WERI-Rb-1 (cell line): ENCODE results near the gene AGPAT3.

Experiments used
- DNase-seq: peaks from one replicate; pipeline ENCODE4 v3.0.0-alpha.2; 2020
- H3K27ac ChIP-seq: fragments of 250-450 bp; sonication (Bioruptor Pico); 2 replicates; pipeline ENCODE4 v1.5.1; 2020; ENCODE audit warnings: mild to moderate bottlenecking, moderate library complexity
- H3K27me3 ChIP-seq: fragments of 250-450 bp; sonication (Bioruptor Pico); 2 replicates; pipeline ENCODE4 v1.5.1; 2021; ENCODE audit warnings: mild to moderate bottlenecking, low read depth, moderate library complexity; ENCODE audit not compliant: insufficient read depth, severe bottlenecking
- H3K36me3 ChIP-seq: fragments of 250-450 bp; sonication (Bioruptor Pico); 2 replicates; pipeline ENCODE4 v1.5.1; 2020; ENCODE audit warnings: mild to moderate bottlenecking, moderate library complexity
- H3K4me3 ChIP-seq: 2 replicates; pipeline ENCODE4 v1.5.1; 2011; ENCODE audit warnings: low read depth, mild to moderate bottlenecking, control low read depth, low read length
- H3K9me3 ChIP-seq: fragments of 250-450 bp; sonication (Bioruptor Pico); 2 replicates; pipeline ENCODE4 v1.5.1; 2021; ENCODE audit warnings: mild to moderate bottlenecking, moderate library complexity; ENCODE audit not compliant: severe bottlenecking
- TF ChIP-seq, protein P1 (sequence below): IDR thresholded peaks from 2 replicates; pipeline ENCODE4 v1.5.1; 2011; ENCODE audit warnings: low read depth, mild to moderate bottlenecking, control low read depth, inconsistent platforms, low read length

AGPAT3 gene

DNA sequence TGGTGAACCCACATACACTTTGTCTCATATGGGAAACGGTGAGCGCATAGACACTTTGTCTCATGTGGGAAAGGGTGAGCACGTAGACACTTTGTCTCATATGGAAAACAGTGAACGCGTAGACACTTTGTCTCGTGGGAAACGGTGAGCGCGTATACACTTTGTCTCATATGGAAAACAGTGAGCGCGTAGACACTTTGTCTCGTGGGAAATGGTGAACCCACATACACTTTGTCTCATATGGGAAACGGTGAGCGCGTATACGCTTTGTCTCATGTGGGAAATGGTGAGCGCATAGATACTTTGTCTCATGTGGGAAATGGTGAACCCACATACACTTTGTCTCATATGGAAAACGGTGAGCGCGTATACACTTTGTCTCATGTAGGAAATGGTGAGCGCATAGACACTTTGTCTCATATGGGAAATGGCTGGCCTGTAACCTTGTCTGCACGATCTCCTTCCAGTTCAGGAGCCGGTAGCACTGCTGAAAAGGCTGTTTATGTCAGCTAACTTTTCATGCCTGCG, 96.4 kb downstream of the AGPAT3 start:
- Histone ChIP-seq H3K4me3 (no peak overlapping the region), H3K27me3 (no peaks in the 10 kb centered on the region), H3K9me3 (no peaks in the 10 kb centered on the region), H3K36me3 (peaks cover 39% of the 10 kb centered on the region), H3K27ac (no peak overlapping the region)
- DNase-seq, result no peak
- TF ChIP-seq, protein P1, sequence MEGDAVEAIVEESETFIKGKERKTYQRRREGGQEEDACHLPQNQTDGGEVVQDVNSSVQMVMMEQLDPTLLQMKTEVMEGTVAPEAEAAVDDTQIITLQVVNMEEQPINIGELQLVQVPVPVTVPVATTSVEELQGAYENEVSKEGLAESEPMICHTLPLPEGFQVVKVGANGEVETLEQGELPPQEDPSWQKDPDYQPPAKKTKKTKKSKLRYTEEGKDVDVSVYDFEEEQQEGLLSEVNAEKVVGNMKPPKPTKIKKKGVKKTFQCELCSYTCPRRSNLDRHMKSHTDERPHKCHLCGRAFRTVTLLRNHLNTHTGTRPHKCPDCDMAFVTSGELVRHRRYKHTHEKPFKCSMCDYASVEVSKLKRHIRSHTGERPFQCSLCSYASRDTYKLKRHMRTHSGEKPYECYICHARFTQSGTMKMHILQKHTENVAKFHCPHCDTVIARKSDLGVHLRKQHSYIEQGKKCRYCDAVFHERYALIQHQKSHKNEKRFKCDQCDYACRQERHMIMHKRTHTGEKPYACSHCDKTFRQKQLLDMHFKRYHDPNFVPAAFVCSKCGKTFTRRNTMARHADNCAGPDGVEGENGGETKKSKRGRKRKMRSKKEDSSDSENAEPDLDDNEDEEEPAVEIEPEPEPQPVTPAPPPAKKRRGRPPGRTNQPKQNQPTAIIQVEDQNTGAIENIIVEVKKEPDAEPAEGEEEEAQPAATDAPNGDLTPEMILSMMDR, result no peak

DNA sequence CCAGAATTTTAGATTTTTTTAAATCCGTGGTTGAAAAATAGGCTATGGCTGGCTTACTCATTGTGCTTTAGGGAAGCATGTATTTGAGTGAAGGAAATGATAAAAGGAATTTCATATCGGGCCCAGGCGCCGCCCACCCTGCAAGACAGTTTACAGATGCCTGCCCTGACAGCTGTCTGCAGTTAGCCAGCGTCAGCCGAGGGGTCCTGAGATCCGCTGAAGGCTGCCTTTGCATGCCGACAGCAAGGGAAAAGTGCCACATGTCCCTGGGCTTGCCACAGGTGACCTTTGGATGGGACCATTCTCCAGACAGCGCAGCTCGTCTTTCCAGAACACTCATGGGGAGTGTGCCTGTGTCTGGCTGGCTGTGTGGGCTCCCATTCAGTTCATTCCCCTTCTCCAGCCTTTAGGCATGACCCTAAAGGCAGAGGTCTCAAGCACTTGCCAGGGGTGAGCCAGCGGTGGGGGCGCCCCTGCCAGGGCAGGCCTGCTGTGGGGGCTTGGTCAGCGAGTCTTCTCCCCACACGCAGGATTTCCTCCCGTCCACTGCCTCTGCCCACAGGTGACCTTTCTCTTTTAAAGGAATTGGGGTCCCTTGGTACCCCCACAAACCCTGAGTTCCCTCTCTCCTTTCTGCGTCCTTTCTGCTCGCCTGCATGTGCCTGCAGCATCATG, 101.0 kb downstream of the AGPAT3 start:
- H3K36me3 ChIP-seq, result peaks cover 46% of the 10 kb centered on the region
- TF ChIP-seq, protein P1, result no peak
- H3K27ac ChIP-seq, result no peak overlapping the region

DNA sequence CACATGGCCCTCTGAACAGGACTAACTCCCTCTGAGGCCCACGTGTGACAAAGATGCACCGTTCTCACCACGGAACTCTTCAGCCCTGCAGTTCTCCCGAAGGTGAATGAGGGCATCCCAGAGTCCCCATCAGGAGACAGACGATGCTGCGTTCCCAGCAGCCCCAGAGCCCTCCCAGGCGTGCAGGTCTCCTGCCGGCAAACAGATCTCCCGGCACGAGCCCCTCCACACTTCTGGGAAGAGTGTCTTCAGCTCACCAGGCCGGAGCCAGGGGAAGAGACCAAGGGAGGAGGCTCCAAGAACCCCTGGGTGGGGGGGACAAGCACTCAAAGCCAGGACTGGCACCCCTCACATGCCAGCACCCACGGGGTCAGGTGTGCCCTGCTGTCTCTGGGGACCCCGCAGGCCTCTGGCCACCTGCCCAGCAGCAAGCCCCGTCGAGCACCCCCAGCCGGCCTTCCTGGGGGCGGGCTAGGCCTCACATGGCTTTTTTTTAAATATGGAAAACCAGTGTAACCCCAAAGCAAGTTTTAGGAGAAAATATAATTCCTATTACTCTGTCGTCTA, 102.0 kb downstream of the AGPAT3 start:
- no peaks in the 10 kb centered on the region for H3K9me3 ChIP-seq
- DNase-seq, result no peak
- H3K27ac ChIP-seq, result no peak overlapping the region
- peaks cover 52% of the 10 kb centered on the region for H3K36me3 ChIP-seq
- no peaks in the 10 kb centered on the region for H3K27me3 ChIP-seq
- TF ChIP-seq, protein P1, result no peak
- H3K4me3 ChIP-seq, result no peak overlapping the region

More for the DNA sequence above, 101.0 kb downstream of the AGPAT3 start:
- Histone ChIP-seq H3K4me3 (no peak overlapping the region), H3K27me3 (no peaks in the 10 kb centered on the region), H3K9me3 (no peaks in the 10 kb centered on the region)
- no peak for DNase-seq

DNA sequence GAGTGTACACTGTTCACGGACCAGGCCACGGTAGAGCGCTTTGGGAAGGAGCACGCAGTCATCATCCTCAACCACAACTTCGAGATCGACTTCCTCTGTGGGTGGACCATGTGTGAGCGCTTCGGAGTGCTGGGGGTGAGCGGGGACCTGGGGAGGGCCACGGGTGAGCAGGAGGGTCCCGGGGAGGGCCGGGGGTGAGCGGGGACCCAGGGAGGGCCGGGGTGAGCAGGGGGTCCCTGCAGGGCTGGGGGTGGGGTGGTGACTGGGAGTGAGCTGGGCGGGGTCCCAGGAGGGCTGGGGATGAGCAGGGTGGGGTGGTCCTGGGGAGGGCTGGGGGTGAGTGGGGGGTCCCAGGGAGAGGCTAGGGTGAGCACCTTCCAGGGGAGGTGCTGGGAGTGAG, 103.0 kb downstream of the AGPAT3 start:
- no peaks in the 10 kb centered on the region for H3K9me3 ChIP-seq
- TF ChIP-seq, protein P1, result no peak
- no peak overlapping the region for H3K4me3 ChIP-seq
- H3K36me3 ChIP-seq, result peaks cover 52% of the 10 kb centered on the region
- no peaks in the 10 kb centered on the region for H3K27me3 ChIP-seq
- H3K27ac ChIP-seq, result no peak overlapping the region
- no peak for DNase-seq

DNA sequence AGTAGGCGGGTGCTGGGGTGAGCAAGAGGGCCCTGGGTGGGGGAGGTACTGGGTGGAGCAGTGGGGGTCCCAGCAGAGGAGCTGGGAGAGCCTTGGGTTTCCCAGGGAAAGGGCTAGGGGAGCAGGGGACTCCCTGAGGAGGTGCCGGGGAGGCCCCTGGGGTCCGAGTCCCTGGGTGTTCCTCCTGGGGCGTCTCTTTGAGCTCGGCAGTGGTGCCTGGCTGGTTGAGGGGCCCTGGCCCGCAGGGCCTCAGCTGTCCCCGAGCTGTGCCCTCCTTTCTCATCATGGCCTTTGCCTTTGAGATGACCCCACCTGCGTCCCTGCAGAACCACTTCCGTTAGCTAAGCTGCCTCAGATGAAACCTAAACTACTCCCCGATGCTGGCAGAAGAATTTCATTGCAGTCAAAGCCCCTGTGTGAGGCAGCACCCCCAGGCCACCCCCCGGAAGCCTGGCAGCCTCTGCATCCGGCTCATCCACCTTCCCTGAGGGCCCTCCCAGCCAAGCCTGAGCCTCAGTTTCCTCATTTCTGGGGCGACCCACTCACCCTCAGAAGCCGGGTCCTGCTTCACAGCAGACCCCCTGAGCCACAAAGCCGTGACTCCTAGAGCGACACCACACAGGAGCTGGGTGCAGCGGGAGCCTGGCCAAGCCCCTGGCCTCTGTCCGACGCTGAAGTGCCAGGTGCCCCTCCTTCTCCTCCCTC, 103.5 kb downstream of the AGPAT3 start:
- no peaks in the 10 kb centered on the region for H3K27me3 ChIP-seq
- no peak overlapping the region for H3K27ac ChIP-seq
- DNase-seq, result no peak
- H3K4me3 ChIP-seq, result no peak overlapping the region
- H3K9me3 ChIP-seq, result no peaks in the 10 kb centered on the region
- H3K36me3 ChIP-seq, result peaks cover 53% of the 10 kb centered on the region
- TF ChIP-seq, protein P1, result no peak
